Measurements from ENCODE around the gene TTBK2. TPM values are rescaled to one million over a fixed set of nuclear protein-coding genes. Genes with fewer than 3 reads are reported as not detected.

The TTBK2 gene
- total RNA-seq, 1 experiment from 2014 or later, result 10.6 TPM

- H2AFZ ChIP-seq (ENCODE audit: low read depth, low read length, poor library complexity, severe bottlenecking), result no peak overlapping the region
- no peak overlapping the region for H3K9ac ChIP-seq (ENCODE audit: low read length)
- intact Hi-C loops (cut with micrococcal nuclease), result loop anchor here (5.0 kb wide), 1 partner anchor 130 kb away; no protein-coding TSS in a partner anchor
- H3K36me3 ChIP-seq (ENCODE audit: control insufficient read depth in 1 of 2, insufficient read depth in 2 of 2, low read length in 2 of 2), result no peaks in the 10 kb centered on the region
- ChIA-PET RAD21 (ENCODE audit: low non-redundant PET in 1 of 2, low total read pairs in 2 of 2, uncharacterized antibody in 2 of 2, unreplicated experiment in 2 of 2) (no interaction called here), CTCF (no interaction called here), POLR2A (no interaction called here)
- no peaks in the 10 kb centered on the region for H3K9me2 ChIP-seq (ENCODE audit: insufficient read depth)
- no peak overlapping the region for H3K4me3 ChIP-seq (replicated peaks in 1 of 2; ENCODE audit: low read depth in 1 of 2, low read length in 2 of 2)
- no peaks in the 10 kb centered on the region for H4K20me1 ChIP-seq (ENCODE audit: insufficient read depth)
- no peak overlapping the region for H3K27ac ChIP-seq (ENCODE audit: low read depth, low read length)
- no peaks in the 10 kb centered on the region for H3K4me1 ChIP-seq (ENCODE audit: control insufficient read depth in 1 of 2, insufficient read depth in 2 of 2, low read length in 2 of 2)
- H3K79me2 ChIP-seq (ENCODE audit: insufficient read depth, low read length), result no peaks in the 10 kb centered on the region
- H3K27me3 ChIP-seq (ENCODE audit: insufficient read depth, low read length), result no peaks in the 10 kb centered on the region
- 0 out of 2 replicates have a peak, but pooled peaks have one; percentile 20 for ATAC-seq
- BruUV-seq (replicated peaks), result no TSS peak
- no peak for DNase-seq (ENCODE audit: low read depth, low spot score)
- no peak overlapping the region for H3K4me2 ChIP-seq (ENCODE audit: low read length)
- no peaks in the 10 kb centered on the region for H3K9me3 ChIP-seq (ENCODE audit: control insufficient read depth in 1 of 2, insufficient read depth in 1 of 2, low read depth in 1 of 2, low read length in 2 of 2)
- TF ChIP-seq SIN3A (IDR thresholded peaks at IDR 0.05; ENCODE audit: low read depth), result no peak
- TF ChIP-seq POLR2A (IDR thresholded peaks at IDR 0.05; ENCODE audit: borderline replicate concordance, extremely low read depth, insufficient read depth, insufficient read length), result no peak
- TF ChIP-seq FOSL1 (IDR thresholded peaks at IDR 0.05; ENCODE audit: low read depth), result no peak
- no peak for TF ChIP-seq EGR1 (IDR thresholded peaks at IDR 0.05; ENCODE audit: low read depth)
- TF ChIP-seq JUND (IDR thresholded peaks at IDR 0.05), result no peak
- no peak for TF ChIP-seq YY1 (IDR thresholded peaks at IDR 0.05; ENCODE audit: extremely low read depth, insufficient replicate concordance, low read depth, low read length)
- TF ChIP-seq SP1 (IDR thresholded peaks at IDR 0.05; ENCODE audit: low read depth), result no peak
- TF ChIP-seq MAX (IDR thresholded peaks at IDR 0.05), result no peak
- no peak for TF ChIP-seq ZBTB33 (IDR thresholded peaks at IDR 0.05; ENCODE audit: extremely low read depth, insufficient replicate concordance, low read length)
- no peak for TF ChIP-seq ATF3 (IDR thresholded peaks at IDR 0.05)
- no peak for TF ChIP-seq CEBPB (IDR thresholded peaks at IDR 0.05; ENCODE audit: low read depth)
- TF ChIP-seq RAD21 (IDR thresholded peaks at IDR 0.05; ENCODE audit: low read depth), result peak; percentile 60
- TF ChIP-seq CTCF (IDR thresholded peaks at IDR 0.05 in 2 of 3, conservative IDR thresholded peaks at IDR 0.05 in 1 of 3; ENCODE audit: borderline replicate concordance in 1 of 3, insufficient read depth in 1 of 3, low read depth in 2 of 3, low read length in 2 of 3), result peak in 2 of 3 experiments; percentile 28 to 31; a peak in 2 of 6 replicates
Observed at GRCh38 chr15:42796955-42797782, 123.4 kb downstream of the TTBK2 start.
